ENCODE measurements around the gene TAOK3. TPM values are rescaled to one million over a fixed set of nuclear protein-coding genes. Genes with fewer than 3 reads are reported as not detected.

The TAOK3 gene
- polyA plus RNA-seq, 3 donors from 2014 or later: 62.1 to 162 (median 75.4) TPM

GRCh38 chr12:118185602-118186397 lies 186.9 kb downstream of the TAOK3 start:
- peaks cover 7 to 18% (median 11%) of the 10 kb centered on the region in 3 donors for H3K36me3 Mint-ChIP-seq
- peaks cover 10 to 54% of the 10 kb centered on the region in 2 donors for H3K4me1 Mint-ChIP-seq
- no peak for DNase-seq
- H3K9me3 Mint-ChIP-seq: no peaks in the 10 kb centered on the region
- peaks cover 0 to 5% (median 0%) of the 10 kb centered on the region in 3 donors for H3K27me3 Mint-ChIP-seq (ENCODE audit: low read depth in 3 of 3)
- peak overlapping the region in 3 of 6 donors; percentile 2 to 55 (median 38) for H3K27ac Mint-ChIP-seq
- no peak overlapping the region for H3K4me3 Mint-ChIP-seq

GRCh38 chr12:118183711-118184110 lies 189.0 kb downstream of the TAOK3 start:
- Mint-ChIP-seq H3K4me1 (peaks cover 9 to 46% of the 10 kb centered on the region in 2 donors), H3K27me3 (ENCODE audit: low read depth in 3 of 3) (no peaks in the 10 kb centered on the region), H3K4me3 (no peak overlapping the region), H3K9me3 (no peaks in the 10 kb centered on the region), H3K27ac (peak overlapping the region in 2 of 6 donors; percentile 16 to 34), H3K36me3 (peaks cover 10 to 23% (median 12%) of the 10 kb centered on the region in 3 donors)
- DNase-seq: no peak

- no peak overlapping the region for H3K4me3 Mint-ChIP-seq
- no peaks in the 10 kb centered on the region for H3K27me3 Mint-ChIP-seq (ENCODE audit: low read depth in 3 of 3)
- no peaks in the 10 kb centered on the region for H3K9me3 Mint-ChIP-seq
- peak overlapping the region in 4 of 6 donors; percentile 34 to 57 (median 38) for H3K27ac Mint-ChIP-seq
- H3K36me3 Mint-ChIP-seq: peaks cover 10 to 22% (median 12%) of the 10 kb centered on the region in 3 donors
- peaks cover 8 to 46% of the 10 kb centered on the region in 2 donors for H3K4me1 Mint-ChIP-seq
- DNase-seq: no peak
These were observed 189.6 kb downstream of the TAOK3 start for GRCh38 chr12:118183155-118183554.

- no peak for DNase-seq
- H3K27ac Mint-ChIP-seq: peak overlapping the region in 3 of 6 donors; percentile 4 to 65 (median 63)
- H3K4me1 Mint-ChIP-seq: no peaks in the 10 kb centered on the region
- peaks cover 0 to 2% (median 1%) of the 10 kb centered on the region in 3 donors for H3K27me3 Mint-ChIP-seq (ENCODE audit: low read depth in 3 of 3)
- H3K9me3 Mint-ChIP-seq: no peaks in the 10 kb centered on the region
- H3K4me3 Mint-ChIP-seq: no peak overlapping the region
- peaks cover 29 to 51% (median 42%) of the 10 kb centered on the region in 3 donors for H3K36me3 Mint-ChIP-seq
These were observed 196.8 kb downstream of the TAOK3 start for GRCh38 chr12:118175823-118176447.

- Mint-ChIP-seq H3K9me3 (no peaks in the 10 kb centered on the region), H3K4me1 (peaks cover 2 to 5% of the 10 kb centered on the region in 2 donors), H3K4me3 (no peak overlapping the region), H3K27me3 (ENCODE audit: low read depth in 3 of 3) (peaks cover 0 to 4% (median 1%) of the 10 kb centered on the region in 3 donors), H3K27ac (peak overlapping the region in 2 of 6 donors; percentile 27 to 57), H3K36me3 (peaks cover 21 to 38% (median 32%) of the 10 kb centered on the region in 3 donors)
- no peak for DNase-seq
These were observed 205.8 kb downstream of the TAOK3 start for GRCh38 chr12:118166946-118167345.

- Mint-ChIP-seq H3K36me3 (peaks cover 18 to 40% (median 28%) of the 10 kb centered on the region in 3 donors), H3K4me1 (peaks cover 0 to 5% of the 10 kb centered on the region in 2 donors), H3K9me3 (no peaks in the 10 kb centered on the region), H3K27me3 (ENCODE audit: low read depth in 3 of 3) (peaks cover 0 to 4% (median 1%) of the 10 kb centered on the region in 3 donors), H3K4me3 (no peak overlapping the region), H3K27ac (peak overlapping the region in 2 of 6 donors; percentile 22 to 42)
- DNase-seq: no peak
These were observed 207.8 kb downstream of the TAOK3 start for GRCh38 chr12:118164798-118165486.

GRCh38 chr12:118160536-118160935 lies 212.2 kb downstream of the TAOK3 start:
- Mint-ChIP-seq H3K27ac (no peak overlapping the region), H3K27me3 (ENCODE audit: low read depth in 3 of 3) (no peaks in the 10 kb centered on the region), H3K9me3 (no peaks in the 10 kb centered on the region), H3K4me3 (no peak overlapping the region), H3K36me3 (peaks cover 19 to 41% (median 25%) of the 10 kb centered on the region in 3 donors), H3K4me1 (peaks cover 0 to 5% of the 10 kb centered on the region in 2 donors)
- DNase-seq: no peak

- Mint-ChIP-seq H3K27ac (peak overlapping the region in 3 of 6 donors; percentile 12 to 77 (median 40)), H3K4me1 (peaks cover 0 to 2% of the 10 kb centered on the region in 2 donors), H3K27me3 (ENCODE audit: low read depth in 3 of 3) (peaks cover 9 to 14% (median 10%) of the 10 kb centered on the region in 3 donors), H3K36me3 (peaks cover 9 to 25% (median 18%) of the 10 kb centered on the region in 3 donors), H3K4me3 (no peak overlapping the region), H3K9me3 (no peaks in the 10 kb centered on the region)
- DNase-seq: no peak
These were observed 221.0 kb downstream of the TAOK3 start for GRCh38 chr12:118151755-118152154.

GRCh38 chr12:118150625-118151024 lies 222.1 kb downstream of the TAOK3 start:
- DNase-seq: no peak
- peaks cover 9 to 17% (median 10%) of the 10 kb centered on the region in 3 donors for H3K27me3 Mint-ChIP-seq (ENCODE audit: low read depth in 3 of 3)
- no peak overlapping the region for H3K4me3 Mint-ChIP-seq
- peak overlapping the region in 1 of 6 donors; percentile 44 for H3K27ac Mint-ChIP-seq
- H3K4me1 Mint-ChIP-seq: peaks cover 0 to 2% of the 10 kb centered on the region in 2 donors
- H3K9me3 Mint-ChIP-seq: no peaks in the 10 kb centered on the region
- peaks cover 12 to 25% (median 18%) of the 10 kb centered on the region in 3 donors for H3K36me3 Mint-ChIP-seq

- DNase-seq: no peak
- H3K9me3 Mint-ChIP-seq: no peaks in the 10 kb centered on the region
- peak overlapping the region in 3 of 6 donors; percentile 24 to 43 (median 28) for H3K27ac Mint-ChIP-seq
- H3K4me3 Mint-ChIP-seq: no peak overlapping the region
- H3K36me3 Mint-ChIP-seq: peaks cover 17 to 26% (median 26%) of the 10 kb centered on the region in 3 donors
- peaks cover 0 to 2% of the 10 kb centered on the region in 2 donors for H3K4me1 Mint-ChIP-seq
- H3K27me3 Mint-ChIP-seq (ENCODE audit: low read depth in 3 of 3): peaks cover 9 to 23% (median 12%) of the 10 kb centered on the region in 3 donors
These were observed 224.4 kb downstream of the TAOK3 start for GRCh38 chr12:118148287-118148686.

GRCh38 chr12:118145798-118146156 lies 226.9 kb downstream of the TAOK3 start:
- Mint-ChIP-seq H3K27me3 (ENCODE audit: low read depth in 3 of 3) (peaks cover 7 to 14% (median 12%) of the 10 kb centered on the region in 3 donors), H3K4me3 (no peak overlapping the region), H3K4me1 (no peaks in the 10 kb centered on the region), H3K36me3 (peaks cover 17 to 25% (median 25%) of the 10 kb centered on the region in 3 donors), H3K9me3 (no peaks in the 10 kb centered on the region), H3K27ac (peak overlapping the region in 2 of 6 donors; percentile 18 to 39)
- DNase-seq: no peak

GRCh38 chr12:118145113-118145797 lies 227.5 kb downstream of the TAOK3 start:
- Mint-ChIP-seq H3K27me3 (ENCODE audit: low read depth in 3 of 3) (peaks cover 7 to 14% (median 12%) of the 10 kb centered on the region in 3 donors), H3K27ac (peak overlapping the region in 3 of 6 donors; percentile 14 to 57 (median 39)), H3K4me1 (no peaks in the 10 kb centered on the region), H3K4me3 (no peak overlapping the region), H3K9me3 (no peaks in the 10 kb centered on the region), H3K36me3 (peaks cover 17 to 25% (median 23%) of the 10 kb centered on the region in 3 donors)
- no peak for DNase-seq

GRCh38 chr12:118144499-118144898 lies 228.2 kb downstream of the TAOK3 start:
- Mint-ChIP-seq H3K4me1 (no peaks in the 10 kb centered on the region), H3K36me3 (peaks cover 17 to 25% (median 25%) of the 10 kb centered on the region in 3 donors), H3K27me3 (ENCODE audit: low read depth in 3 of 3) (peaks cover 7 to 14% (median 12%) of the 10 kb centered on the region in 3 donors), H3K9me3 (no peaks in the 10 kb centered on the region), H3K27ac (peak overlapping the region in 2 of 6 donors; percentile 1 to 39), H3K4me3 (no peak overlapping the region)
- DNase-seq: no peak

All from immature natural killer cell (primary cell).